GM19328 (cell line): Measurements from ENCODE around the gene NXN.
"Not testable (repeated sequence)": the region's sequence is repeated elsewhere in the genome, so short reads cannot be mapped to it uniquely, and the experiment has no call there.

Experiments used
- ATAC-seq: cut with Tn5 transposase; IDR thresholded peaks from one replicate; pipeline ENCODE4 v1.9.1; 2021; ENCODE audit warnings: mild to moderate bottlenecking, moderate library complexity; ENCODE audit not compliant: unreplicated experiment

Gene NXN

DNA sequence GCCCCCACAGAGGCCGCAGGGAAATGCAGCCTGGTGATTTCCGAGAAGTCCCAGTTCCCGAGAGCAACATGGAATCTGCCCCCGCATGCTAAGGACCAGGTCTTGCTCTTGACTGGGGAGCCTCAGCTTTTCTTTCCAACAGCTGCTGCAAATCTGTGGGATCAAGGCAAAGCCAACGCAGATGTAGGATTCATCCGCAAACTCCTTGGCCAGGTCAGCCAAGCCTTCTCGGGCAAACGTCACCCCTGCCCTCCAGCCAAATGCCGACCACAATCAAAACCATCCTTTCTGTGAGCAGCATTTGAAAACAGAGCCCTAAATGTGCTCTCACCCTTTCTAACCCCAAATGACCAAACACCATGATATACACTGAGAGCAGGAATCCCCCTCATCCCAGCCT, 143.4 kb downstream of the NXN start:
- no peak for ATAC-seq

DNA sequence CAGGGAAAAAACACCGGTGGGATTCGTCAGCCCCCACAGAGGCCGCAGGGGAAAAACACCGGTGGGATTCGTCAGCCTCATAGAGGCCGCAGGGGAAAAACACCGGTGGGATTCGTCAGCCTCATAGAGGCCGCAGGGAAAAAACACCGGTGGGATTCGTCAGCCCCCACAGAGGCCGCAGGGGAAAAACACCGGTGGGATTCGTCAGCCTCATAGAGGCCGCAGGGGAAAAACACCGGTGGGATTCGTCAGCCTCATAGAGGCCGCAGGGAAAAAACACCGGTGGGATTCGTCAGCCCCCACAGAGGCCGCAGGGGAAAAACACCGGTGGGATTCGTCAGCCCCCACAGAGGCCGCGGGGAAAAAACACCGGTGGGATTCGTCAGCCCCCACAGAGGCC, 143.9 kb downstream of the NXN start:
- ATAC-seq, result not testable (repeated sequence)

DNA sequence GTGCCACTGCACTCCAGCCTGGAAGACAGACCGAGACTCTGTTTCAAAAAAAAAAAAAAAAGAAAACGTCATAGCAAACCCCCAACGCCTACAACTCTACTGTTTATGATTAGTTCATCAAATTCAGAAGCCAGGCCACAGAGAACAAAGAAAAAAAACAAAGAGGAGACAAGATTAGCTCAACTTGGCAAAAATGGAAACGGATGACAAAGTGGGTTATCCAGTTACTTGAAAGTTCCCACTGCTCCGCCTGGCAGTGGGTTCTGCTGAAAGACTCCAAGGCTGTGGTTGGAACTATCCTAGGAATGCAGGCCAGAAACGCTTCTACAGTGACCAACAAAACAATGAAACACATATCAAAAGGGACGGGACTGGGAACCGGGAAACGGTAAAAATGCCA, 144.3 kb downstream of the NXN start:
- ATAC-seq, result no peak

DNA sequence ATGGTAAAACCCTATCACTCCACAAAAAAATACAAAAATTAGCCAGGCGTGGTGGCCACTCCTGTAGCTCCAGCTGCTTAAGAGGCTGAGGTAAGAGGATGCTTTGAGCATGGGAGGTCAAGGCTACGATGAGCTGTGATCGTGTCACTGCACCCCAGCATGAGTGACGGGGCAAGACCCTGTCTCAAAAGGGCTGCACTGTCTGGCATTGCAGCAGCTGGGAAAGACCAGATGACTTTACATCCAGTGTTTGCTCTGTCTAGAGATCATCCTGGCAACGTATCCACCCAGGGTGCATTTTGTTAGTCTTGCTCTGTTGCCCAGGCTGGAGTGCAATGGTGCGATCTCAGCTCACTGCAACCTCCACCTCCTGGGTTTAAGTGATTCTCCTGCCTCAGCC, 145.4 kb downstream of the NXN start:
- ATAC-seq, result no peak

DNA sequence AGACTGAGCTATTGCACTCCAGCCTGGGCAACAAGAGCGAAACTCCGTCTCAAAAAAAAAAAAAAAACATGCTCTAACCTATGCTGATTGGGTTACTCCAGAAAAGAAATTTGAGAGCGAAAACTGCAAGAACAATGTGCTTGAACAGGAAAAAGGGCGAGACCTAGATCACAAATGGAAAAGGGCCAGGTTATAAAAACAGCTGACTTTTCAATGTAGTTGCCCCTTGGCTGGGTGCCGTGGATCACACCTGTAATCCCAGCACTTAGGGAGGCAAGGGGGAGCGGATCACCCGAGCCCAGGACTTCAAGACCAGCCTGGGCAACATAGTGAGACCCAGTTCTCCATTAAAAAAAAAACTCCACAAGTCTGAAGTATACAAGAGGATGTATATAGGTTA, 148.6 kb downstream of the NXN start:
- no peak for ATAC-seq

DNA sequence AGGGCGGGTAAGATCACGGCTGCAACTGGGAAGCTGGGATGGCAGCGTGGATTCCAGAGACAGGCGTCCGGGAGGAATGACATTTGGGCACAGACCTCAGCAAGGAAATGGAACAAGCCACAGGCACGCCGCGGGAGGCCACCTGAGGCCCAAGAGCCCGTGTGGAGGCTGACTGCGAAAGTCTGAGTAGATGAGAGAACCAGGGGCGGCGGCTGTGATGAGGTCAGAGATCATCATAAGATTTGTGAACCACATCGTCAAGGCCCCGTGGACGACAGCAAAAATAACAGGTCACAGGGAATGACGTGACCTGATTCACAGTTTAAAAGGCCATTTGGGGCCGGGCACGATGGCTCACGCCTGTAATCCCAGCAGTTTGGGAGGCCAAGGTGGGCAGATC, 149.2 kb downstream of the NXN start:
- no peak for ATAC-seq

DNA sequence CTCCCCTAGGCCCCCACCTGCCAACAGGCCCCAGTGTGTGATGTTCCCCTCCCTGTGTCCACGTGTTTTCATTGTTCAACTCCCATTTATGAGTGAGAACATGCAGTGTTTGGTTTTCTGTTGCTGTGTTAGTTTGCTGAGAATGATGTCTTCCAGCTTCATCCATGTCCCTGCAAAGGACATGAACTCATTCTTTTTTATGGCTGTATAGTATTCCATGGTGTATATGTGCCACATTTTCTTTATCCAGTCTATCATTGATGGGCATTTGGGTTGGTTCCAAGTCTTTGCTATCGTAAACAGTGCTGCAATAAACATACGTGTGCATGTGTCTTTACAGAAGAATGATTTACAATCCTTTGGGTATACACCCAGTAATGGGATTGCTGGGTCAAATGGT, 150.0 kb downstream of the NXN start:
- not testable (repeated sequence) for ATAC-seq

DNA sequence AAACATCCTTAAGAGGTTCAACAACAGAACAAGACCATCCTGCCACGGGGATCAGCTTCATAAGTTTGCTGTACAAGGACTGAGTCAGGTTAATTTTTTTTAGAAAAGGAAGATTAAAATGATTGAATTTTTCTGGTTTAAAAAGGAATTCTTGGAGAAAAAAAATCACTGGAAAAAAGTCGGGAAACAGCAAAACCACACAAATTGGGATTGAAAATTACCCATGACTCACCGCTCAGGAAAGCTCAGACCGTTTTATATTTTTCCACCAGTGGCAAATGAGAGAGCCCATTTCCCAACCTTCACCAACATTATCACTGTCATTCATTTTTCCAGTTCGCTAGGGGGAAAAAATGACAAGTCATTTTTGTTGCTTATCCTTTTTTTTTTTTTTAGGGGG, 150.8 kb downstream of the NXN start:
- no peak for ATAC-seq

DNA sequence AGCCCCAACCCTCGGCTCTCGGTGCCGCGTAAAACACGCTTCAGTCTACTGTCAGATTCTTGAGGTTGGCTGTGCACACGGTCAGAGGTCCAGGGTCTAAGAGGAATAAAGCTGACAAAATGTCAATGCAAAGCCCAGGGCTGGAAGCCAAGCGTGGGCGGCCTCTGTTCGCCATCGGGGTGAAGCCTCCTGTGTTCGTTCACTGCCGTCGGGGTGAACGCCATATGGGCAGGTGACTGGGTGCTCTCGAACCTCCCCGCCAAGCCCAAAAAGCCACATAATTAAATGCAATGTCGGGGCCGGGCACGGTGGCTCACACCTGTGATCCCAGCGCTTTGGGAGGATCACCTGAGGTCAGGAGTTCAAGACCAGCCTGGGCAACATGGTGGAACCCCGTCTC, 152.8 kb downstream of the NXN start:
- no peak for ATAC-seq

DNA sequence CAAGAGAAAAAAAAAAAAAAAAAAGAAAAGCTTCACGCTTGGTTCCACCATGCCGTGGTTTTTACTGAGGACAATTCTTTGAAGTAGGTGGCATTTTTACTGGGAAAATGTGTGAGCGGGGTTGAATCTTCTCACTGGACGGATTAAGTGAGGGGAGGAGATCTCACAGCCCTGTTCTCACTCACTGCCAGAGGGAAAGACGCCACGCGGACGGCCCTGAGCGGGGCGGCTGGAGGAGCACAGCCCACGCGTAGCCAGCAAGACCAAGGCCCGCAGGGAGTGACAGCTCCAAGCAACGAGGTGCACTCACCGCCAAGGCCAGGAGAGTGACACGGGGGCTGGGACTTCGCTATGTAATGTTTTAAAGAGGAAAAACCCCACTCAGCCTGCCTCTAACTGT, 154.4 kb downstream of the NXN start:
- ATAC-seq, result no peak

DNA sequence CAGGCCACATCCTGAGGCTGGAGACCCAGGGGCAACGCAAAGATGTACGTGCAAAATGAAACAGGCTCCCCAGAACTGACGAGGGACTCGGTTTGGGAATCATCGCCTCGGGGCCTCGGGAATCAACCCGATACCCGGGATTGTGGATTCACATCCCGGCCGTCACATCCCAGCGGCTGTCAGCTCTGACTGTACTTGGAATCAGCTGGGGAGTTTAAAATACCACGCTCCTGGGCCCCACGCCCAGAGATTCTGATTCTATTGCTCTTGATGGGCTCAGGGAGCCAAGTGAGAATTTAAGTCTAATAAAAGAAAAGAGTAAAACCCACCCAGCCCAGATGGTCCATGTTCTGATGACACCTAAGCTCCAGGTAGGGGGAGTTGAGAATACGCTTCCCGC, 155.2 kb downstream of the NXN start:
- ATAC-seq, result no peak

DNA sequence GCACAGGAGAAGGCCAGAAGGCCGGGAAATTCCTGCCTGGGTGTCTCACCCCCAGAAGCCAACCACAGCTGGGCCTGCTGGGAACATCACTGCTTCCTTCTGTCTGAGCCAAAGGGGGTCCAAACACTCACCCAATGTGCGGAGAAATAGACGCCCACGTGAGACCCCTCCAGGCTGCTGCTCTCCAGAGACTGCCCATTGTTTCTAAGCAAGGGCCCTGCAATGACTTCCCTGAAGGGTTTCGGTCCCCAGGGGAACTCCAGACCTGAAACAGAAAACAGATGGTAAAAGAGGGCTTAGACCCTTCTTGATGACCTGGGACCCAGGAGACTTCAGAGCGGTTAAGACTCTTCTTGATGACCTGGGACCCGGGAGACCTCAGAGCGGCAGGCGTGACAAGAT, 156.1 kb downstream of the NXN start:
- ATAC-seq, result no peak

DNA sequence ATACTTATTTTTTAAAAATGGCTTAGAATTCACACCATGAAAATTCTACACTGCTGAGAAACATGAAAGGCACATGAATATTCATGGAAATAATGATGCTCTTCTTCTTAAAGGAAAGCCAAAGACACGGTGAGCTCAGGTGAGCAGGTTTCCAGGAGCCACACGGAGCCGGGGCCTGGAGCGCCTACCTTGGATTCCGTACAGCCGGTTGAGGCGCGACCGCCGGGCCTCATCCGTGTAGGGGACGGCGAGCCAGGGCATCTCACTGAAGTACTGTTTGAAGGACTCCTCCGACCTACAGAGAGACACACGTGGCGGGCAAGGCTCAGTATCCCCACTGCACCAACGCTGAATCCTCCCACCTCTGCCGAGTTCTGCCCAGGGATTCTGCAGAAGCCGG, 160.3 kb downstream of the NXN start:
- no peak for ATAC-seq

DNA sequence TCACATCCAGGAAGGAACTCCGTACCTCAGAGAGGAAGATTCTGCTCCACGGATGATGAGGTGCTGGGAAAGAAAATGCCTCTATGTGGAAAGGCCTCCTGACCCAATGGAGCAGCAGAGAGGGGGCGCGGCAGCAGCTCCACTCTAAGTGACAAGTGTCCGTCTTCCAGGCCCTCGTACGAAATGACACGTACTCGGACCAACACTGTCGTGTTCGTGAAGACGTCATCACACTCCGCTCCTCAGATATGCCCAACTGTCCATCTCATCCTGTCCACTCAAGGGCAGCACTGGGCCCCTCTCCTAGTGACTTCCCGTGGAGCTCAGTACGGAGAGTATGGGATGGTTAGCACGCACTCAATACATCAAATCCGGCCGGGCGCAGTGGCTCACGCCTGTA, 165.2 kb downstream of the NXN start:
- ATAC-seq, result no peak

DNA sequence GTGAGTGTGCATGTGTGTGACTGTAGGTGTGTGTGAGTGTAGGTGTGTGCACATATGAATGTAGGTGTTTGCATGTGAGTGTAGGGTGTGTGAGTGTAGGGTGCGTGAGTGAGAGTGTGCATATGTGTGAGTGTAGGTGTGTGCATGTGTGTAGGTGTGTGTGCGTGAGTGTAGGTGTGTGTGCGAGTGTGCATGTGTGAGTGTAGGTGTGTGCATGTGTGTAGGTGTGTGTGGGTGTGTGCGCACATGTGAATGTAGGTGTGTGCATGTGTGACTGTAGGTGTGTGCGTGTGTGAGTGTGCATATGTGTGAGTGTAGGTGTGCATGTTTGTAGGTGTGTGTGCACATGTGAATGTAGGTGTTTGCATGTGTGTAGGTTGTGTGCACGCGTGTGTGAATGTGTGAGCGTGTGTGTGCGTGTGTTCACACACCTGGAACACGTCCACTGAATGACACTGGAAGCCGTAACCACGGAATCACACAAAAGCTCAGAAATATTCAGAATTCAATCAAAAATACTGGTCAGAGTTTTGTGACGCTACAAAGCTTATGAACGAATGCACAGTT, 166.9 kb downstream of the NXN start:
- no peak for ATAC-seq

DNA sequence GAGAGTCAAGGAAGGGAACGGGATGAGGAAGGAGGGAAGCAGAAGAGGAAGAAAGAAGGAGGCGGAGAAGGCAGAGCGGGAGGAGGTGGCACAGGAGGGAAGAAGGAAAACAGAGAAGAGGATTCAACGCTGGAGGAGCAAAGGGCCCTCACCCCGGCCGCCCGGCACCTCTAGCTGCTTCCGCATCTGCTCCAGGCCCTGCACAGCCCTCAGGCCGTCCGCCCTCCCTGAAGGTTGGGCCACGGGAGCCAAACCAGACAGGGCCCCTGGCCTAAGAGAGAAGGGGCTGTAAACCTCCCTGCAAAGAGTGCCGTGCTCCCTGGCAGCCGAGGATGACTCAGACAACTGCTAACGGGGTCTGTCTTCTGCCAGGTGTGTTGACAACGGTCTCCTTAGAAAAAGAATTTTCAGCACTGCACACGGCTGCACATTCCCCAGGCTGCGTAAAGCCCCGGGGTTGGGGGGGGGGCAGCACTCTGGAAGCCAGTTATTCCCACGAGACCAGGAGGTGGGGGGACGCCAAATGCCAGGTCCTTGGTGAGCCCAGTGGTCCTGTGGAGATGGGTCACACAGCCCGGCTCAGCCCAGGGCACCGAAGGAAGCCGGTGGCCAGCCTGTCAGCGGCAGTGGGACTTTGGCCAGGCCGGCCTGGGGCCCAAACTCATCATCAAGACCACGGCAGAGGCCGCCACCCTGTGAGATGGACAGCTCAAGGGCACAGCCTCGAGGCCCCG, 168.4 kb downstream of the NXN start:
- ATAC-seq, result no peak

DNA sequence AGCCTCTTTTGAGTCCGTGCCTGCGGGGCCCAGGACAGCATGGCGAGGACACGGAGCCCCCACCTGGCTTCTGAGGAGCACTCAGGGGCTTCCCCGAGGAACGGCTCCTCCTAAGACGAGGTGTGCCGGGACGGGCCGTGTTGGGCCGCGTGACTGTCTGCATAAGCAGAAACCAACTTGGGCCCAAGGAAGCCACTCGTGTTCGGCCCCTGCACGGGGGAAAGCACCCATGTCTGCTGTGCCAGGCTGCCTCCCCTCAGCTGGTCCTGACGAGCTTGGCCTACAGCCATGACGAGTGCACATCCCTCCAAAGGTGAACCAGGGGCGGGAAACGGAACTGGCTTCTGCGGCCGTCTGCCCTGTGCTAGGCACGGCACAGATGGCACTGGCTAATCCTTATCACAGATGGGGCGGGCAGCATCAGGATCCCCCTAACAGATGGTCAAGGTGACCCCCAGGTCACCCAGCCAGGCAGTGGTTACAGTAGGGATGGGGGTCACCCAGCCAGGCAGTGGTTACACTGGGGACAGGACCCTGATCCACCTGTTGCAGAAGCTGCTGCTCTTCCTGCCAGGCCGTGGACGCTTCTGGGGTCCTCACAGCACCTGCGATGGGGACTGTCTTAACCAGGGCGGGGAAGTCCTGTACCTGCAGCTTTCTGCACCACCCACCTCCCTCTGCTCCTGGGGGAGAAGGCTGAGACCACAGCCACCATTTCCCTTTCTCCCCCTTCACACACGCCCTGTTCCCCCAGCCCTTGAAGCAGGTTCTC, 171.9 kb downstream of the NXN start:
- ATAC-seq, result no peak

DNA sequence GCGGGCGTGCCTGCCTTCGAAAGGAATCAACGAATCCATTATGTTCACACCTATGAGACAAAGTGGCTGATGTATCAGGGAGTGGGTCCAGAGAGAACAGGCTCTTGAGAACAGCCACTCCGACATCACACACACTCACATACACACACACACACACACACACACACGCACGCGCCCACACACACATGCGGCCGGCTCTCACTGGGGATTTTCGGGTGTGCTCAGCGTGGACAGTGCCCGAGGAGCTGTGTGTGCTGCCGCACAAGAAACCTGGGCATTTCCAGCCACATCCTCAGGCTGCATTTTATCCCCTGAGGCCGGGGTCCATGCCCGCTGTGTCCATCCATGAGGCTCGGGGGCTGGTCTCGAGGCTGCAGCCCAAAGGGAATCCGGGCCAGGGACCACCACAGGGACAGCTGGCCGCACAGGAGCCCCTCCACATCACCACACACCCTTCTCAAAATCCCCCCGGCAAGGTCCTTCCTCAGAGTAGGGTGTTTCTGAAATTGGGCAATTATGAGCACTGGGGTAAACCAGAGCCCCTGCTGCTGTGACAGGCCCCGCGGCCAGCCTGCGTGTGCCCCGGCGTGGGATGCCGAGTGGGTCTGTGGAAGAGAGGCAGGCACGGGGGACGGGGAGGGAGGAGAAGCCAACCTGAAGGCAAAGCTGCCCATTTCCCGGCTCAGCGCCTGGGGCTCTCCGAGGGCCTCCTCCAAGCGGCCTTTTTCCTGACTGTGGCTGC, 172.6 kb downstream of the NXN start:
- ATAC-seq, result no peak

DNA sequence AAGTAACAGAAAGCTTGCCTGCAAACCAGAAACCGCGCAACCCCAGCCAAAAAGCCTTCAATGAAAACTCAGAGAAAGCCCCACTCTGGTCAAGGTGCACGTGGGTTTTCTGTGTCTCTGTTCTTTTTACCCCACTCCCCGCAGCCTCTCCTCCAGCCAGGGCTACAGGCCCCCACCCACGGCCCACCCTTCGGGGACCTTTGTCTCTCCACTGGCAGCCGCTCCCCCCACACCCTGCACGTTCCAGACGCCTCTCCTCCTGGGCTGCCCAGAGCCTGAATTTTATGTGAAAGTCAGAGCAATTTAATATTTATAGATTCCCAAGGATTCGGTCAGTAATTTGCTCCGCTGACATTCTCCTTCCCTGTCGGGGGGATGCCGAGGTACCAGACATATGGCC, 173.2 kb downstream of the NXN start:
- no peak for ATAC-seq

DNA sequence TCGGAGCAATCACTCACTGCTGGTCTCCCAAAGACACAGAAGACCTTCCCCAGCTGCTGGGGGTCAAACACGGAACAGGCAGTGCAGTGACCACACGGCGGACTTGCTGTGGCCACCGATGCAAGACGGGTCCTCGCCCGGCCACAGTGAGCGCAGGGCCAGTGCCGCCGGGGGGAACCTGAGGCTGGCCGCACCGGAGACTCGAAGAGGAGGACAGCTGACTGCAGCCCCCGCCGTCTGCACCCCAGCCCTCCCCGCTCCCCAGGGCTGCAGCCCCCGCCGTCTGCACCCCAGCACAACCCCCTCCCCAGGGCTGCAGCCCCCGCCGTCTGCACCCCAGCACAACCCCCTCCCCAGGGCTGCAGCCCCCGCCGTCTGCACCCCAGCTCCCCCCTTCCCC, 173.7 kb downstream of the NXN start:
- not testable (repeated sequence) for ATAC-seq

DNA sequence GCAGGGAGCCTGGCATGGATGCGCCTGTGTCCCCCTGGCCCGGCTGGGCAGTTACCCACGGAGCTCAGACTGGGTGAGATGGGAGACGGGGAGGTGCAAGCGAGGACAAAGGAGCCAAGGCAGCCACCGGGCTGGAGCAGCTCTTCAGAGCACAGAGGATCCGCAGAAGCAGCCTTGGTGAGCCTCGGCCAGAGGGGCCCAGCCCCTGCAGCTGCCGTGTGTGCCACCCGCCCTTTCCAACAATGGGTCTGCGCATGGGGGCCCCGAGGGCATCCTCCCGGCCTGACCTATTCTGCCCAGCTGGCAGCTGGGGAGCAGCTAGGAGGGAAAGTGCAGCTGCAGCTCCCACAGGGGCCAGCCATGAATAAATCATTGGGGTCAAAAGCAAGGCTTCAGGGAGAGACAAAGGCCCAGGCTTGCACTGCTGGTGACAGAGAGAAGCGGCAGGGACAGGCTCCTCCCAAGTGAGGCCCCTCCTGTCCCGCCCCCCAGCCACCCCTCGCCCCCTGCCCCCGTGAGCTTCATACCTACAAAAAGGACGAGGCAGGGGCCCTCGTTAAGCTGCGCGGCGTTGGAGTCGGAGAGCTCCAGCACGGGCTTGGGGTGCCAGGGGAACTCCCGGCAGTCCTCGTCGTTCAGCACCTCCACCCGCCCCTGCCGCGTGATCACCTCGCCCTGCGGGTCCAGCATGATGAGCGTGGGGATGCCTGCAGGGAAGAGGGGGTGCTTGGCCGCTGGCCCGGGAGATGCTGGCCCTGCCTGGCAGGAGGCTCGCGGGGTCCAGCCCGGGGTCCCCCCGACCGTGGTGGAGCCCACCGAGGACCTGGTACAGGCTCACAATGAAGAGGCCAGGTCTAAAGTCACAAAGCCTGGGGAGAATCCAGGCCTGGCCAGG, 174.8 kb downstream of the NXN start:
- ATAC-seq, result no peak
